GM19438 (cell line): ENCODE results near the gene ZBTB16.

Experiments
- ATAC-seq: cut with Tn5 transposase; IDR thresholded peaks from one replicate; pipeline ENCODE4 v1.9.1; 2021; ENCODE audit warnings: low read depth; ENCODE audit not compliant: unreplicated experiment

The ZBTB16 gene

GRCh38 chr11:114145166-114145775 is 85.8 kb downstream of the ZBTB16 start:
- ATAC-seq = no peak

GRCh38 chr11:114147375-114148012 is 88.0 kb downstream of the ZBTB16 start:
- ATAC-seq = no peak

- no peak for ATAC-seq
Measured at GRCh38 chr11:114148013-114148382, 88.5 kb downstream of the ZBTB16 start.

- ATAC-seq = no peak
Measured at GRCh38 chr11:114149689-114150407, 90.3 kb downstream of the ZBTB16 start.

GRCh38 chr11:114150671-114151070 is 91.2 kb downstream of the ZBTB16 start:
- ATAC-seq = no peak

- ATAC-seq = no peak
Measured at GRCh38 chr11:114151631-114152030, 92.1 kb downstream of the ZBTB16 start.

- no peak for ATAC-seq
Measured at GRCh38 chr11:114152162-114152561, 92.7 kb downstream of the ZBTB16 start.

GRCh38 chr11:114152785-114153184 is 93.3 kb downstream of the ZBTB16 start:
- ATAC-seq = no peak

GRCh38 chr11:114153224-114153623 is 93.7 kb downstream of the ZBTB16 start:
- no peak for ATAC-seq

- no peak for ATAC-seq
Measured at GRCh38 chr11:114154271-114155047, 94.9 kb downstream of the ZBTB16 start.

- ATAC-seq = no peak
Measured at GRCh38 chr11:114155116-114155515, 95.6 kb downstream of the ZBTB16 start.

- no peak for ATAC-seq
Measured at GRCh38 chr11:114156131-114156581, 96.6 kb downstream of the ZBTB16 start.

- ATAC-seq = no peak
Measured at GRCh38 chr11:114156782-114157181, 97.3 kb downstream of the ZBTB16 start.

GRCh38 chr11:114157476-114158050 is 98.1 kb downstream of the ZBTB16 start:
- ATAC-seq = no peak

GRCh38 chr11:114158421-114158820 is 98.9 kb downstream of the ZBTB16 start:
- ATAC-seq = no peak

- no peak for ATAC-seq
Measured at GRCh38 chr11:114158886-114159285, 99.4 kb downstream of the ZBTB16 start.

- ATAC-seq = no peak
Measured at GRCh38 chr11:114159320-114159719, 99.8 kb downstream of the ZBTB16 start.

GRCh38 chr11:114159802-114160632 is 100.5 kb downstream of the ZBTB16 start:
- ATAC-seq = no peak

- ATAC-seq = no peak
Measured at GRCh38 chr11:114160894-114161293, 101.4 kb downstream of the ZBTB16 start.
